GM21619 (cell line): ENCODE results near the gene EZH1.
A peak's percentile ranks its signal among the peaks of the same experiment; 100 is the strongest.
"Not testable (repeated sequence)": the region's sequence is repeated elsewhere in the genome, so short reads cannot be mapped to it uniquely, and the experiment has no call there.

Experiments
- ATAC-seq: cut with Tn5 transposase; IDR thresholded peaks from one replicate; pipeline ENCODE4 v1.9.1; 2021; ENCODE audit not compliant: unreplicated experiment

Gene EZH1

GRCh38 chr17:42773290-42774035 is 28.6 kb upstream of the EZH1 start, which contains the start of gene VPS25:
TSS of gene VPS25 (plus strand) at chr17:42773449. CDS start at chr17:42773476, 27 bp downstream.
- peak; percentile 69 for ATAC-seq

GRCh38 chr17:42772945-42773289 is 28.1 kb upstream of the EZH1 start:
- ATAC-seq: no peak

- not testable (repeated sequence) for ATAC-seq
These were observed 25.1 kb upstream of the EZH1 start for GRCh38 chr17:42769964-42770363.

GRCh38 chr17:42768006-42768405 is 23.2 kb upstream of the EZH1 start:
- not testable (repeated sequence) for ATAC-seq

- no peak for ATAC-seq
These were observed 22.7 kb upstream of the EZH1 start for GRCh38 chr17:42767512-42767911.

GRCh38 chr17:42766124-42766523 is 21.3 kb upstream of the EZH1 start:
- ATAC-seq: no peak

- ATAC-seq: no peak
These were observed 16.8 kb upstream of the EZH1 start for GRCh38 chr17:42761638-42762037.

GRCh38 chr17:42760652-42761581 is 16.1 kb upstream of the EZH1 start, which contains the start of gene RAMP2:
TSS of gene RAMP2 (plus strand) at chr17:42761227. CDS start at chr17:42761262, 35 bp downstream.
- no peak for ATAC-seq

GRCh38 chr17:42759982-42760651 is 15.3 kb upstream of the EZH1 start:
- peak; percentile 76 for ATAC-seq

GRCh38 chr17:42754782-42755181 is 9.9 kb upstream of the EZH1 start:
- no peak for ATAC-seq

GRCh38 chr17:42751628-42752027 is 6.8 kb upstream of the EZH1 start:
- no peak for ATAC-seq

GRCh38 chr17:42750739-42751344 is 6.0 kb upstream of the EZH1 start:
- no peak for ATAC-seq

- no peak for ATAC-seq
These were observed 4.3 kb upstream of the EZH1 start for GRCh38 chr17:42748908-42749798.

GRCh38 chr17:42748202-42748907 is 3.5 kb upstream of the EZH1 start:
- ATAC-seq: no peak

- ATAC-seq: peak; percentile 44
These were observed 496 bp downstream of the EZH1 start for GRCh38 chr17:42744283-42744805.

- ATAC-seq: no peak
These were observed 1.1 kb downstream of the EZH1 start for GRCh38 chr17:42743595-42744282.

GRCh38 chr17:42742916-42743315 is 1.9 kb downstream of the EZH1 start:
- ATAC-seq: not testable (repeated sequence)

- ATAC-seq: no peak
These were observed 4.1 kb downstream of the EZH1 start for GRCh38 chr17:42740699-42741098.
